HG02973 (cell line): ENCODE results near the gene USP3.
"Not testable (repeated sequence)": the region's sequence is repeated elsewhere in the genome, so short reads cannot be mapped to it uniquely, and the experiment has no call there.

ENCODE experiments used
- ATAC-seq: cut with Tn5 transposase; IDR thresholded peaks from one replicate; pipeline ENCODE4 v1.9.1; 2021; ENCODE audit warnings: moderate library complexity; ENCODE audit not compliant: unreplicated experiment

USP3 gene

DNA sequence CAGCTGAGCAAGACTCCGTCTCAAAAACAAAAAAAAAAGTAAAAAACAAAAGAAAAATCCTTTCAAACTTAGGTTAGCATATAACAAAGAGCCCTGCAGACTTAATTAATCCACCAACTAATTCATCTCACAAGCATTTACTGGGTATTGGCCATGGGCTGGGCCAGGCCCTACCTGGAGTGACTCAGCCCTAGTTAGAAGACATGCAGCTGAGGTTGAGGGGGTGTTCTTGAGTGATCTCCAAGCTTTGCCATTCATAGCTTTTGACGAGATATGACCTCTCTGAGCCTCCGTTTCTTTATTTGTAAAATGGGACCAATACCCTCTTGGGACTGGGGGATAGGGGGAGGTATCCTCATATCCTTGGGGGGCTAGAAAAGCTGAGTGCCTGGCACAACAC lies 100.6 kb downstream of the USP3 start:
- ATAC-seq, result no peak

DNA sequence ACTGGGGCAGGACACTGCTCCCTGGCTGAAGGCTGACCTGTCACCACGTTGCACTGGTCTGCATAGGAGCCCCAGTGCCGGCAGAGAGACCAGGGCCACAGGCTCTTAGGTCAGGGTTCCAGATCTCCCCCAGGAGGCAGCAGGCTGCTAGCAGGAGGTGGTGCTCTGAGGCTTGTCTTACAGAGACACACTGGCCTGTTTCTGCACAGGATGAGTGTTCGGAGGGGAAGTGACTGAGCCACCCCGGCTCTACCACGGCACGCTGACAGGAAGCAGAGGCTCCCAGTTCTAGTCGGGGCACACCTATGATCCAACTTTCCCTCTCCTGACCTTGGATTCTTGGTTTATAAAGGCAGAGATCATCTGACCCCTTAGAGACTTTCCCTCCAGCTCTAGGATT lies 101.4 kb downstream of the USP3 start:
- no peak for ATAC-seq

GRCh38 chr15:63606308-63606707 lies 101.9 kb downstream of the USP3 start:
- no peak for ATAC-seq

DNA sequence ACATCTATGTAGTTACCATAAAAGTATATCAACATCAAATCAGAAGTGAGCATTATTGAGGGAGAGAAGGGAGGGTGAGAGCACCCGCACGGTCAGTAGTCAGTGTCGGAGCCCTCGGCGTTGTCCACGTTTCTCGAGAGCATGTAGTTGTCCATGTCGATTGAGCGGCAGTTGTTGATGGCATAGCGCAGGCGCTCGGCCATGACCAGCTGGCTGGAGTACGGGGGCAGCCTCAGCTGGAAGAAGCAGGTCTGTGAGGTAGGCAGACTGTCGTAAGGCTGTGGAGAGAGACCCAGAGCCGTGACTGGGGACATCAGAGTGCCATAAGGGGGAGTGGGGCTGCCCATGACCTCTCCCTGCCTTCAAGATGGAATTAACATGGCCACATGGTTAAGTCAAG lies 104.6 kb downstream of the USP3 start:
- no peak for ATAC-seq

GRCh38 chr15:63609448-63609847 lies 105.1 kb downstream of the USP3 start:
- ATAC-seq, result no peak

DNA sequence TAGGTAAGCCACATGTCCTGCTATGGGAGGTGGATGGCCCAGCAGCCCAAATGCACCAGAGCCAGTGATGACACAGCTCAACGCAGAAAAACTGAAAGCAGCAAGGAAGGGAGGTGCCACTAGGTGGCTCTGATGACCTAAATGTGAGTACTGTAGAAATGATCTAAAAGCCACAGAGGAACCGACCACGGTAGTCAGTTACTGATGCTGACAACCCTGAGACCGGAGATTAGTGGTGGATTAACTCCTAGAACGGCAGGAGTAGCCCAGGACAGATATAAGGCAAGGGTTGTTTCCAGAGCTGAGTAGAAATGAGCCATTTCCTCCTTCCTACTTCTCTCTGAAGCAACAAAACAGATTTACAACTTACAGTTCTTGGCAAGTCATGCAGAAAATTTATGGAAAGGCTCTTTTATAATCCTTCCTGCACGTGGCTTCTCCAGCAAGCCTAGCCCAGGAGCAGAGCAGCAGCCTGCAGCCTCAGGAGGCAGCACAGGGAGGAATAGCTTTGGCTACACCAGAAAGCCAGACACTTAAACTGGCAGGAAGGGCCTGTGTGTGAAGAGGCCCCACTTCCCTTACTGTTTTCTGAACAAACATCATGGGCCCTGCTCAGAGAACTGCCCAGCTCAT lies 105.9 kb downstream of the USP3 start:
- peak; percentile 72 for ATAC-seq

DNA sequence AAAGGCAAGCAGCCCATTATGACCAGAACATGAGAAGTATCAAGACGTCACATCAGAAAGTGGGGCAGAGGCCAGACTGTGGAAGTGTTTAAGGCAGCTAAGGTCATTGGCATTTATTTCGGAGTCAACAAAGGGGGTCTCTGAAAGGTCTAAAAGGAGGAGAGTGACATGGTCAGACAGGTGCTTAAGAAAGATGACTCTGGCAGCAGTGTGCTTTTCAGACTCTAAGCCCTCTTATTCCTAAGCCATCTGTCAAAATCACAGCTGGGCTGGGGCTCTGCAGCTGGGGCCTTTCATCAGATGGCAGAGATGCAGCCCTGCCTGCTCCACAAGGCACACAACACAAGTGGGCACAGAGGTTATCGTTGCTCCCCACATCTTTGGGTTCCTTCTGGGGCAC lies 106.8 kb downstream of the USP3 start:
- ATAC-seq, result no peak

DNA sequence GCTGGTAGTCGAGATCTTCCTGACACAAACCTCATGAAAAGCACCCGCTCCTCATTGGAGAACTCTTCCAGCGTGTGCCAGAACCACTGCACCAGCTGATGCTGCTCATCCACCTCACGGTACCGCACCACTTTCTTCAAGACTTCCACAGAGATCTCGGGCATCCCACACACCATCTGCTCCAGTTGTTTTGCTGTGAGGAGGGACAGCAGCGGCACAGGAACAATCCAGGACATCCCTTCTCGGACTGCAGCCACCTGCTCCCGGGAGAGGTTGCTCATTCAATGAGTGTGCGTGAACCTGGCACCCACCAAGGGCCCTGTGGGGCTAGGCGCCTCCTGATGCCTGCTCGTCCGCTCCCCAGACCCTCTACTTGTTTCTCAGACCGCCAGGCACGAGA lies 107.9 kb downstream of the USP3 start:
- ATAC-seq, result no peak

- ATAC-seq, result no peak
Observed at GRCh38 chr15:63615935-63616334, 111.5 kb downstream of the USP3 start.

- ATAC-seq, result not testable (repeated sequence)
Observed at GRCh38 chr15:63617147-63617546, 112.8 kb downstream of the USP3 start.

- not testable (repeated sequence) for ATAC-seq
Observed at GRCh38 chr15:63617627-63618026, 113.2 kb downstream of the USP3 start.

DNA sequence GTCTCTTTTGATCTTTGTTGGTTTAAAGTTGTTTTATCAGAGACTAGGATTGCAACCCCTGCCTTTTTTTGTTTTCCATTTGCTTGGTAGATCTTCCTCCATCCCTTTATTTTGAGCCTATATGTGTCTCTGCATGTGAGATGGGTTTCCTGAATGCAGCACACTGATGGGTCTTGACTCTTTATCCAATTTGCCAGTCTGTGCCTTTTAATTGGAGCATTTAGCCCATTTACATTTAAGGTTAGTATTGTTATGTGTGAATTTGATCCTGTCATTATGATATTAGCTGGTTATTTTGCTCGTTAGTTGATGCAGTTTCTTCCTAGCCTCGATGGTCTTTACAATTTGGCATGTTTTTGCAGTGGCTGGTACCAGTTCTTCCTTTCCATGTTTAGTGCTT lies 116.4 kb downstream of the USP3 start:
- ATAC-seq, result not testable (repeated sequence)

GRCh38 chr15:63623232-63623969 lies 119.0 kb downstream of the USP3 start:
- ATAC-seq, result no peak

DNA sequence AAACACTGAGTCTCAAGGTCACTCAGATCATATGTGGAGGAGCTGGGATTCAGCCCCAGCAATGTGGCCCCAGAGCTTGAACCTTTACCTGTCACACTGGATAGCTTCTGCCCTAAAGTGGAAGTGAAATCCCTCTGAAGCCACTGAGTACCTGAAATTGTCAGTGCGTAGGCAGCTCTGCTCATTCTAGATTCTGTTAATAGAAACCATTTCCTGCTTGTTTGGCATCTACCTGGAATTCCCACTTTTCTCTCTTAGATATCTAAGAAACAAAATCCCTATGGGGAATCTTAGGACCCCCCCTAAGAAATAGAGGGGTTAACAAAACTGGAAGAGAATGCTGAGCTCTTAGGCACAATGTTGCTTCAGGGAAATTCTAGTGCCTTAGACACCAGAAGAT lies 122.6 kb downstream of the USP3 start:
- peak; percentile 54 for ATAC-seq

DNA sequence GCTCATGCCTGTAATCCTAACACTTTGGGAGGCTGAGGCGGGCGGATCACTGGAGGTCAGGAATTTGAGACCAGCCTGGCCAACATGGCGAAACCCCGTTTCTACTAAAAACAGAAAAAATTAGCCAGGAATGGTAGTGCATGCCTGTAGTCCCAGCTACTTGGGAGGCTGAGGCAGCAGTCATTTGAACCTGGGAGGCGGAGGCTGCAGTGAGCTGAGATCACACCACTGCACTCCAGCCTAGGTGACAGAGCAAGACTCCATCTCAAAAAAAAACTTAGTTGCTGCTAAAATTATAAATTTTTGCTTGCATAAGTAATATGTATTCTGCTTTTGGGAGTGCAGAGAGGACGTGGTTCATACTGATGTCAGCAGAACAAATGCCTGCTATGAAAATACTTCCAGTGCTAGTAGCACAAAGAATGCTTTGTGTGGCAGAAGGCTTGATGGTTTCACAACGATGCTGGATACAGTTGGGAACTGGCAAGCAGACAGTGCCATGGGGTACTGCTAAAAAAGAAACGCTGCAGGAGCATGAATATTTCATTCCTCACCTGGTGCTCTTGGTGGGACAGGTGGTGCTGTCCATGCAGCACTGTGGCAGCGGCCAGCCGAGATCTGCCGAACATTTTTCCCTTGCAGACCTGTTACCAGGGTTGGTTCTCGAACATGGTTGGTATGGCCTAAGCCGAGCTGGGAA lies 123.9 kb downstream of the USP3 start:
- ATAC-seq, result no peak

DNA sequence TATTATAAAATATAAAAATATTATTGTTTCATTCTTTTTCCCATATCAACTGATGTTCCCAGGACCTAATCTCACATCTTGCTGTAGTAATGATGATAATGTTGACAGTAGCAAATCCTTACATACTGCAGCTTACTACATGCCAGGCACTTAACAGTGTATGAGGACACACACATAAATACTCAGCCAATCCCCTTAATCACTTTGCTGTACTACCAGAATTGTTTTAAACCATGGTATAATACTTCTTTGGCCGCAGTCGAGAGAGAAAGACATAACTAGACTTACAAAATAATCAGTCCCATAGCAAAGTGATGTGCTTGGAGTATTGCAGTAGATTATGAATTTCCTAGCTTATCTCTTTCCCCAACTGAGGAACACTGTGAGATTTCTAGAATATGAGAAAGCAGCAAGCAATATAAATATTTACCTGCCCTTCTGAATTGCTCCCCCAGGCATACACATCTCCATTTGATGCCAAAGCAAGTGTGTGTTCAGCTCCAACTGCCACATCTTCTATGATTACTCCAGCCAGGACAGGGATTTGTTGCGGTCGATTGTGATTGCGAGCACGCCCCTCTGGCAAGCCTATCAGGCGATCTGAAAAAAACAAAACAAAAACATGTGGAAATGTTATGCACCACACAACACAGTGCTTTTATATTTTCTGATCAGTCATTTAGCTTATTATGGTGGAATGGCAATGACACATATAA lies 125.8 kb downstream of the USP3 start:
- ATAC-seq, result no peak

DNA sequence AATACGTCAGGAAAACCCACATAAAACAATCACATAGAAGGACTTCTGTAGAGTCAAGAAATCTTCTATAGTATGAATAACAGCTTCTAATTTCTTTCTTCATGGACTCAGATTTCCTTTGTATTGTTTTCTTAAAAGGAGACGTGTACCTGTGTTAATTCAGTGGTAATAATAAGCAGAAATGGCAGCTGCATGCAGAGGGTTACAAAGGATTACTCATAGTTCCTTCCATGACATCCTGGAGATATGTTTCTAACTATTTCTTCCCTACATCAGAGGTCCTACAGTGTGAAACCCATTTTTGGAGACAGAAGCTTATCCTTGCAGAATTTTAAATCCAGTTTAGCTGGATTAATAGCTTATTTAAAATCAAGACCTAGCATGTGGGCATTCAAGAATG lies 128.9 kb downstream of the USP3 start:
- ATAC-seq, result no peak

DNA sequence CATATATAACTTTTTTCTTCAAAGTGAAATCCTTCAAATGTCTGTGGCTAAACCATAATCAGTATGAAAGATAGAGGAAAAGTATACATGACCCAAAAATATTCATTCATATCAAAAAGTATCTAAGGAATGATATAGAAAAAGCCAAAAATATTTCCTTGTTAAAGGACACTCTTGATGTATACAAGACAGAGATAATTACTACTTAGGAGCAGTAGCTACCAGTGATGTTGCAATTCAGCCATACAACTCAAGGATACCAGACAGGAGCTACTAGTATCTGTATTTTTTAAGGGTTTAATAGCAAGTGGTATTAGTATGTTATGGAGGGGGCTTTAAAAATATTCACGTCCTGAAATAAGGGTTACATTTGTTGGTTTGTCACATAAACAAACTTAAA lies 129.8 kb downstream of the USP3 start:
- no peak for ATAC-seq

DNA sequence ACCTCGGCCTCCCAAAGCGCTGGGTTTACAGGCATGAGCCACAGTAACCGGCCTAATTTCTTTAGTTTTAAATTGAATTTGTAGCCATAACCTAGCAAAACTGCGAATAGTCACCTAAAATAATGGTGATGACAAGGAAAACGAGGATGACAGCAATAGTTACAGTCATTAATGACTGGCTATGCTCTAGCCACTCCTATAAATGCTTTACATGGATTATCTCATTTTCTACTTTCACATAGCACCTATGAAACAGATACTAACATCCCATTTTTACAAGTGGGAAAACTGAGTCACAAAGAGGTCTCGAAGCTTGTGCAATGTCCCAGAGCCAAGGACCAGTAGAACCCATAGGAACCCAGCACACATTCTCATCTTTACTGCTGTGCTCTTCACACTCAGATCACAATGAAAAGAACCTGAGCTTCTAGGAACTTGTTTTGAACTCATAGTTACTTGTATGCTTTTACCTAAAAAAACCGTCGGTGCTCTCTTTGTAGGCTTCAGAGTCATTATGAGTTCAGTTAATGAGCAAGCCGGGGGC lies 132.2 kb downstream of the USP3 start:
- ATAC-seq, result no peak

- ATAC-seq, result no peak
Observed at GRCh38 chr15:63638839-63639238, 134.4 kb downstream of the USP3 start.

DNA sequence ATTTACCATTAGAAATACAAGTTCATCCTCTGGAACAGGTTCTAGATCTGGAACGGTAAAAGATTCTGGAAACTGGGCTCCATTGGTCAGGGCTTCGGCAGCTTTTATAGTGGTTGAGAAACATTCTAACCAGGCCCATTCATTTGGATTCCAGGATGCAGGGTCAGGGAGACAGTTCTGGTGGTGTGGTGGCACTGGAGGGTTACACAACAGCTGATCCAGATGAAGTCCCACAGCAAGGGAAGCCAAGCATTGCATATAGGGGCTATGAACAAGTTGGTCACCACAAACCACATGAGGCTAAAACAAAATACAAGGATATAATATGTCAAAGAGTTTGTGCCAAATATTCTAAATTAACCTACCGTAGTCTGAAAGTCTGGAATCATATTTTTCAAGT lies 135.8 kb downstream of the USP3 start:
- ATAC-seq, result no peak
